ENCODE data around the gene RAP1A.

RAP1A gene

DNA sequence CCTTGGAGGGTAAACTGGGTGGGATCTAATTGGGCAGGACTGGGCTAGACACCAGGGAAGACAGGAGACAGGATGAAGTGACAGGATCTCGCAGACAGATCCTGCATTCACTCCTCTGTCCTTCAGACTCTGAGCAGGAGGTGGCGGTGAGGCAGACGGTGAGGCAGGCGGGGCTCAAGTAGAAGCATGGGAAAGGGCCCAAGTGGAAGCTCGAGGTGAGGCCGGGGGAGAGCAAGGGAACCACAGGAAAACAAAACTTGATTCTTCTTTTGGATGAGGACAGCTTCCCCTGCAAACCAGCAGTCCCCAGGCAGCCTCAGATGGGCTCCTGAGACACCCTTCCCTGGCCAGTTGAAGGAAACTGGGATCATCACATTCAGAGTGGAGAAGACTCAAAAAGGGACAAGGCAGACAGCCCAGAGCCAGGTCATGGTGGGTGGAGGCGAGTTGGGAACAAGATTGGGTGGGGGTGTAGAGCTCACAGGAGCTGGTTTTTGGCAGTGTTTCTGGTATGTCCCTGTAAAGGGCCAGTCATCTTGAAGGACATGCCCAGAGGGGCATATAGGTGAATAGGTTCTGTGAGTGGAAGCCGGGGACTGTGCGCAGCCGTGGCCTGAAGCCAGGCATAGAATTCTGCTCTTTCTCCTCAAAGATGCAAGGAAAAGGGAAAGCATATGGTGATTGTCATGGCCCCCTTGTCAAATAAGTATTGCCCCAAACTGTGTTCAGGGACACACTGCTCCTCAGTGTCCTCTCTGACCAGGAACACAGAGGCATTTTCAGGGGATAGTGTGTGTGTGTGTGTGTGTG is 101.6 kb downstream of the RAP1A start:
- no peak for DNase-seq

DNA sequence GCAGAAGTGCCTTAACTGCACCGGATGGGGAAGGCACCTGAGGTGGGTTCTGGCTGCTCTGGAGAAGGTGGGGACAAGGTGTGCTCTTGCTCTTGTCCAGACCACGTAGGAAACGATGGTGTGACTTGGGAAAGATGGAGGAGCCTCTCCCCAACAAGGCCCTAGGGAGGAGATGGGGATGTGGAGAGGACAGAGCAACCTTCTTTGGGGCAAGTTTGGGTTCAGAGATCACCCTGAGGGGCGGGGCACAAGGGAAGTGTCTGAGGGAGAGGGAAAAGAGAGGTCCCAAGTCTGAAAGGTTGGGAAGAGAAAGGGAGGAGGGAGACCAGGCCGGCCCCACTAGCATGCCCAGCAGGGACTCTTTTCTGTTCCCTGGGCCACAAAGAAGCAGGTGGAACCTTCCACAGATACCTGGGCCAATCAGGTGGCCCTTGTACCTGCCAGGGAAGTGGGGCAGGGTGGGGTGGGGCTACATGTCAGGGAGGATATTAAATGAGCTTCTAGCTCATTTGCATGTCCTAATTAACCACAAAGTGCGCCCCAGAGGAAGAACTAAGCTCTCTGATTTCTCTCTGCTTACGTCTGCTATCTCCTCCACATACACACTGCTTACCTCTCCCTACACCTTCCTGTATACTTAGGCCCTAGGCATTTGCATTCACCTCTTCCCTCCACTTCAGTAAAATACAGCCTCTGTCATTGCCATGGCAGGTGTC is 103.7 kb downstream of the RAP1A start:
- DNase-seq = no peak

- no peak for DNase-seq
Measured at GRCh38 chr1:111723871-111724270, 104.3 kb downstream of the RAP1A start.

DNA sequence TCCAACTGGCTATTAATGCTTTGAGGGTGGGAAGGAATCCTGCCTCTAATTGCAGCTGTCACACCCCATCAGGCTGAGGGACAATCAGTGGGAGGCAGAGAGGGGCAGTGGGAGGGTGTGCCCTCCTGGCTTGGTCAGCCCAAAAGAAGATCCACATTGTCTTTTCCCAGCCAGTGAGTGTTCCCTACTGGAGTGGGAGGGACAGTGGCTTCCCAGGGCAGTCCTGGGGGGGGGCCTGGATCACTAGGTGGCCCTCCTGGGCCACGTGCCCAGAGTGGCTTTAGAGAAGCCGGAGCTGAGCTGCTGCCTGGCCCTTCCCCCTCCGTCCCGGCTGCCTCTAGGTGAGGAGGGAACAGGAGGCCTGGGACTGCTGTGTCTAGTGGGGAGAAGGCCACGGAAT is 105.6 kb downstream of the RAP1A start:
- no peak for DNase-seq

DNA sequence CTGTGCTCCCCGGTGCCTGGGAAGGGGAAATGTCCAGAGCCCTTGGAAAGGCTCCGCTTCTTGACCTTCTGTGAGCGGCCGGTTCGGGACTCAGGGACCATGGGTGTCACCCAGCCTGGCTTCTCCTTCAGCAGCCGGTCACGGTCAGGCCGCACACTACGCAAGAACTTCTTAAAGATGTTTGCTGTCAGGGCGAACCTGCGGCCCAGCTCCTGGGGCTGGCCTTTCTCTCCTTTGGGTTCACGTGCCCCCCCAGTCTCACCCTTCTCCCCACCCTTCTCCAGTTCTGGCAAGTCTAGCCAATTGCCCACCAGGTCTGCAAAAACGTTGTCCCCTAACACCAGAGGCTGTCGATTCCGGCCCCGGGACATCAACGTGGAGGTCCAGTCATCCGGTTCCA is 107.5 kb downstream of the RAP1A start:
- DNase-seq = no peak

DNA sequence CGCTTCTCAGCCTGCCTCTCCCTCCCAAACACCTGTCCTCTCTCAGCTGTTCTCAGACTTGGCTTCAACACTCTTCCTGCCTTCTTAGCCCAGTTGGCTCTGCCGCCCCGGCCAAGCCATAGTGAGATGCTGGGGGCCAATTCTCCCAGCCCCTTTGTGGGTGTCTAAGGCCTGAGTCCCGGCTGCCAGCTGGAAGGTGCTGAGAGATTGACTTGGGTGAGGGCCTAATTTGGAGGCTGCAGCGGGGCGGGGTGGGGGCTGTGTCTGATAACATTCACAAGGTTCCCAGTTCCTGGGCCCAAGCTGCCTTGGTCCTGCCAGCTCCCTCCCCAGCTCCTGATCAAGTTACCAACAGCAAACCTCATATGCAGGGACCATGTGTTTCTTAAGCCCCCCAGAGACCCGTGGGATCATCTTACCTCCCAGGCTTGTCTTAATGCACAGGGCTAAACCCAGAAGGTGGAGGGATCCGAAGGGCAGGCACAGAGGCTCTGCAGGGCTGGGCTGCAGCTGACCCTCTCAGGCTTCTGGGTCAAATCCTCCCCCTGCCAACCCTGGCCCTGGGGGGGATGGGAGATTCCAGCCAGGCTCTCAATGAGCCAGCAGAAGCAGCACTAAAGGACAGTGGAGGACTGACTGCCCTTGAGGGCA is 109.8 kb downstream of the RAP1A start:
- no peak for DNase-seq

DNA sequence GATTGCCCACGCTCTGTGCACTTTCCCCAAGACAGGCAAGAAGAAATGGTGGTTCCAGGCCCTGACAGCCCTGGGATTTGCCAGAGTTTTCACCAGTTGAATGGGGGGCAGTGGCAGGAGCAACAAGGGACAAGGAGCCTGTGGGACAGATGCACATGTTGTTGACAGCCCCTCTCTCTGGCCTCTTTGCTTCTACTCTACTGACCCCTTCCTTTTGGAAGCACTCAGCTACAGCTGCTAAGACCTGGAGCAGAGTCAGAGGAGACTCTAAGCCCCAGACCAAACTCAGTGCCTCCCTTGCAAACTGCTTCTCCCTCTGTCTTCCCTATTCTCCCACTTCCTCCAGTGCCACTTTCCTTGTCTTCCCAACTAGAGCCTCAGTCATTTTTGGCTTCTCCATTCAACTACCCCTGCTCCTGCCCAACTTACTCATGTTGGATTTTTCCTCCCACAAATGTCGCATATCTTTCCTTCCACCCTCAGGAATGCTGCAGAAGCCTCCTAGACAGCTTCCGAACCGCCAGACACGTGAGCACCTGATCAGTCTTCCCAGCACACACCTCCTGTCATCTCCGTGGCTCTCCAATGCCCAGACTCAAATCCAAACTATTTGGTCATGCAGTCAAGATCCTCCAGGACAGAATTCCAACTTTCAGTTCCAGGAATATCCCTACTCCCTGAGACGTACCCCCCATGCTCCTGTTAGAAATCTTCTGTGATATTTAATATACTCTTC is 110.5 kb downstream of the RAP1A start:
- DNase-seq = no peak

DNA sequence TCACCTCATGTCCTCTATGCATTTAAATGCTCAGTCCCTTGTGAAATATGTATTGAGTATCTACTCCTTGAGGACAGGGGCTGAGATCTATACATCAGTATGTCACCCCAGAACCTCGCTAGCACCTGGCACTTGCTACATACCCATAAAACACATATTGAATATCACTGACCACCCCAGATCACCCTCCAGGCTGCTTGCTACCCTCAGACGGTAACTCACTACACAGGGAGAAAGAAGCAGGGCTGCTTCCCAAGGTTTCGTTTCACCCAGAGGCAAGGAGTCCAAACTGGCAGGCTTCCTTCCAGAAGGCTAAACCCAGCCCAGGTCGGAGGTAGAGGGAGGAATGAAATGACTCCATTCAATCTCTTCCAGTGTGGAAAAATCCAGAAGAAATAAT is 111.1 kb downstream of the RAP1A start:
- no peak for DNase-seq

GRCh38 chr1:111731956-111732355 is 112.4 kb downstream of the RAP1A start:
- DNase-seq = no peak

GRCh38 chr1:111732718-111733117 is 113.1 kb downstream of the RAP1A start:
- peak; percentile 71 for DNase-seq

GRCh38 chr1:111733183-111733991 is 113.8 kb downstream of the RAP1A start:
- peak; percentile 98 for DNase-seq

GRCh38 chr1:111733992-111734341 is 114.4 kb downstream of the RAP1A start:
- no peak for DNase-seq

DNA sequence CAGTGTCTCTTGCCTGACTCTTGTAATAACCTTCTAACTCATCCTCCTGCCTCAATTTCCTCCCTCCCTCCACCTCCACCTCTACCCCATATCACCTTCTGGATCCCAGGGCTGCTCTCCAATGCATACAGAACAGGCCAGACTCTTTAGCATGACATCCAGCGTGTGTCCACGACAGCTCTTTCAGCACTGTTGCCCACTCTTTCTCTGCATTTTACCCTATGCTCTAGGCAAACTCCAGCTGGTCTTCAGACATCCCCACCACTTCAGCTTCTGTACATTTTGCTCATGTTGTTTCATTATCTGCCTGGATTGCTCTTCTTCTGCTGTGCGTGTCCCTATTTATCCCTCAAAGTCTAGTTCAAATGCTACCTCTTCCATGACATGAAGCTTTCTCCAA is 114.8 kb downstream of the RAP1A start:
- DNase-seq = no peak

DNA sequence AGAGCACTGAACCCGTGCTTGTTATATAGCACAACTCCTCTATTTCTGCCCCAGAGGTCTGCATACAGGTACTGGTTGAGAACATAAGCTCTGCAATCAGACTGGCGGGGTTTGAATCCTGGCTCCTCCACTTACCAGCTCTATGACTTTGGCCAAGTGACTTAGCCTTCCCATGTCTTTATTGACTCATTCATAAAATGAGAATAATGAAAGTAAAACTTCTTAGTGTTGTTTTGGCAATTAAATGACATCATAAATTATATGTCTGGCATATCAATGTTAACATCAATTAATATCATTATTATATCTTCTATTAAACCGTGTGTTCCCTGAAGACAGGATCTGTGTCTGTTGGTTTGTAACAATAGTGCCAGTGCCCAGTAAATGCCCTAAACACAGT is 115.3 kb downstream of the RAP1A start:
- DNase-seq = no peak

GRCh38 chr1:111735321-111735720 is 115.7 kb downstream of the RAP1A start:
- DNase-seq = no peak

DNA sequence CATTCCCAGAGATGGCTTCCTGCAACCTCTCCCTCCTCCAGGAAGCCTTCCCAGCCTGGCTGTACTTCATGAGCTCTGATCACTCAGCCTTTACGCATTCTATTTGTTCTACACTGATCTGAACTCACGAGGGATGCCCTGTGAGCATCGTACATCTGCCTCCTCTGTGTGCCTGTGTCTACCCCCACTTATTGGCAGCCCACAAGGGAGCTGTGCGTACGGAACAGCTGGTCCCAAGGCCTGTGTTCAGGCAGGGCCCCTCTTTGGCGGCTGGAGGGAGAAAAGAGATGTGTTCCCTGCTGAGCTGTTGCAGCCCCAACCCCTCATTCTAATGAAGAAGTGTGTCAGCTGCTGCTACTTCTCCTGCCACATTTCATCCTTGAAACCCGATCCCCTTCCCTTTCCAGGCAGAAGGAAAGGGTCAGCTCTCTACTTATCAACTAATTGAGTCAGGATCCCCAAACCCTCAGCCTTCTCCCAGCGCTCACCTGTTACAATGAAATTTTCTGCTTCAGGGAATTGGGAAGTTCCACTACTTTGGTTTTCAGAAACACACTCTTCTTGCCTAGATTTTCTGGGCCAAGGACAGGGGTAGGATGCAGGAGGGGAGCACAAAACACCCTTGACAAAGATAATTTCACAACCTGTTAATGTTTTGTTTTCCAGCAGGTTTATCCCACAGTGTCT is 116.4 kb downstream of the RAP1A start:
- DNase-seq = peak; percentile 44

DNA sequence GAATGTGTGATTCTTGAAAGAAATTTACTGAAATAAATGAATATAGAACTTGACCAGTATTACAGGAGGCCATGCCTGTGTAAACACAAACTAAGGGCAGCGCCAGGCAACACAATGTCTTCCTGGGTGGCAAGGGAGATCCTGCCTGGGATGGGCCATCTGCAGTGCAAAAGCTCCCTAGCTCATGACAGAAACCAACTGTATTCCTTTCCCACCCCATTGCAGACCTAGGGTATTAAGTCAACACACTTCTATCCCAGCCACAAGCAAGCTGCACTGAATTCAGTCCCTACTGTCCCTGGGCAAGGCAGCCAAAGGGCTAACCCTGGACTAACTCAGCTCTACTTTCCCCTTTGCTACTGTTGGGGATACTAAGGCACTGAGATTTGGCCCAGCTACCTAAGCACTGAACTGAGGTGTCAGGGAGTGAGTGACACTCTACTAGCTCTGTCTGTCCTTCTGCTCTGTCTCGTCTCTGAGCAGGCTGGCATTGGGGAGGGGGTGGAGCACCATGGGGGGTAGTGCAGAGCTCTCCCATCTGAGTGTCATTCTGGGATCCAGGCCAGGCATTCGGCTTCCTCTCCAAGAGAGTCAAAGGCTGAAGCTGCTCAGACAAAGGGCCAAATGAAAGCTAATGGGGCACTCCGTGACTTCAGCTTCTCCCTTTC is 117.1 kb downstream of the RAP1A start:
- DNase-seq = no peak

- DNase-seq = peak; percentile 62
Measured at GRCh38 chr1:111737216-111738132, 117.9 kb downstream of the RAP1A start.

DNA sequence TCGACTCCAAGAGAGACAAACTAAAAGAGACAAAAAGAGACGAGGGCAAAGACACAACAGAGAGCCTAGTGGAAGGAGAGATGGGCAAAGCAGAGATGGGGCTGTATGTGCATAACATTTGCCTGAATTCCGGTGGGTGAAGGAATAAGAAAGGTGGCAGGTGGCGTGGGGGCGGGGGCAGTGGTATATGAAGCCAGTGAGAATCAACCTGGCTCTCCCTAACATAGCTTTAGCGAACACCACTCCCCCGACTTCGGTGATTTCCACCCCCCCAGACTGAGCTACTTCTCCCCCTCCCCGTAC is 118.5 kb downstream of the RAP1A start:
- DNase-seq = no peak

GRCh38 chr1:111738436-111739193 is 119.0 kb downstream of the RAP1A start:
- DNase-seq = peak; percentile 94

All from DMS53 (cell line).